ENCODE results near the gene WDR93.

- TF ChIP-seq ELF4 (CRISPR knock-in tag; IDR thresholded peaks at IDR 0.05; ENCODE audit: low read depth) (no peak), CTCF (IDR thresholded peaks at IDR 0.05) (no peak), FOXK1 (CRISPR knock-in tag; IDR thresholded peaks at IDR 0.05) (no peak), ZNF423 (CRISPR knock-in tag; IDR thresholded peaks at IDR 0.05) (no peak)
Observed at GRCh38 chr15:89785064-89785773, 94.6 kb downstream of the WDR93 start.

All from WTC11 (cell line).